ENCODE results near the gene CTTNBP2.
"Not testable (repeated sequence)": the region's sequence is repeated elsewhere in the genome, so short reads cannot be mapped to it uniquely, and the experiment has no call there.

CTTNBP2 gene

GRCh38 chr7:117737926-117738325 lies 135.3 kb downstream of the CTTNBP2 start:
- DNase-seq: no peak

DNA sequence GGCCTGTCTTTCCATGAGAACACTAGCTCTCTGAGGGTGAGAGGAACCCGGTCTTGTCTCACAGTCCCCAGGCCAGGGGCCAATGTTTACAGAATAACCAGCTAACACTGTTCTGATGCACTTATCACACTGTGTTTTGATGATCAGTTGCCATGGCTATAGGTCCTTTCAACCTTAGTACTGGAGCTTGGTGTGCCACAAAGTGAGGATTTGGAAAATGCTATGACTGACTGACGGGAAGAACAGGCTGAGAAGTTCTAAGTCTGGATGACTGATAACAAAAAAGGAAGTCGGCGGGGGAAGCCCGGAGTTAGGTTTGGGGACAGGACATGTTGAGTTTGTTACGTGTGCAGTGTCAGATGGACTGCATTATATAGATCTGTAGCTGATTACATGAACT lies 141.8 kb downstream of the CTTNBP2 start:
- DNase-seq: no peak

GRCh38 chr7:117730390-117730789 lies 142.9 kb downstream of the CTTNBP2 start:
- DNase-seq: no peak

DNA sequence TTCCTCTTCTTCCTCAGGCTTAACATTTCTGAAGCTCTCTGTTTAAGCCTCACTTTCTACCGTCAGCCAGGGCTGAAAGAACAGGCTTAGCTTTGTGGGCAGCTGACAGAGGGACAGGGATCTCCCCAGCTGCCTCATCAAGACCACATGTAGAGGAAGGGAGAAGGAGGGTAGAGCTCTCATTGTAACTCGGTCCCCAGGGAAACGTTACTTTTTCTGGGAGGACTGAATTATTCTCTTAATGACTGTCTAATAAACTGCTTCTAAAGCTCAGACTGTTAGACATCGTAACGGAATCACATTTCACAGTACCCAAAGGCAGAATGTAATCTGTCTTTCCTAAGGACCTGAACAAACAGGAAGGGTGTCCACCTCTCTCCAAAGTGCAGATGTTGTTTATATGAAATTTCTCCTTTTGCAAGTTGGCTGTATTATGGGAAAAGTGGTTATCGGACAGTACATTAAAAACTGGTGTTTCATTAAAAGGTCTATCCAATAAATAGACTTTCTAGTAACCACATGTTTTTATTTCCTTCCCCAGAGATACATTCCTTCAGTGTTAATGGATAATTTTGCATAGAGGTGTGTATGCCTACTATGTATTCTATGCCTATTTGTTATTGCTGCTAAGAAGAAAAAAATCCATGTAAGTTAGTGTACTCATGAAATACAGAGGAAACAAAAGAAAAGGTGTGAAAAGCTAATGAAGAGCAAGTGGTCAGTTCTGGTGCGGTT lies 144.2 kb downstream of the CTTNBP2 start:
- DNase-seq: no peak

DNA sequence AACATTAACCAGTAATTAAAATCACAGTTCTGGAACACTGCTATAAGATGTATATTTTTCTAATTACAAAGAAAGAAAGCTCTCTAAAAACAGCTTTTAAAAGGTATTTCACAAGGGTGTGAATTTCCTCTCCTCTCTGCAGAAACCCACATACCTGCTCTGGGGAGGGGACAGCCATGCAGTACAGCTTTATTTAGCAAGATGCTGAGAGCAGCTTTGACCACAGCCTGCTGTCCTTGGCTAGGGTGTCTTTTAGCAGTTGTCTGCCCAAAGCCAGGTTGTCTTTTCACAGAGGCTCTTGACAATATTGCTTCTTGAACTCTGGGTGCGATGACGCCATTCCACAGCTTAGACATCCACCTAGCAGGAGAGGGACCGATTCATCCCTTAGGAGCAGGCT lies 148.3 kb downstream of the CTTNBP2 start:
- DNase-seq: no peak

- DNase-seq: no peak
Measured at GRCh38 chr7:117719377-117719776, 153.9 kb downstream of the CTTNBP2 start.

DNA sequence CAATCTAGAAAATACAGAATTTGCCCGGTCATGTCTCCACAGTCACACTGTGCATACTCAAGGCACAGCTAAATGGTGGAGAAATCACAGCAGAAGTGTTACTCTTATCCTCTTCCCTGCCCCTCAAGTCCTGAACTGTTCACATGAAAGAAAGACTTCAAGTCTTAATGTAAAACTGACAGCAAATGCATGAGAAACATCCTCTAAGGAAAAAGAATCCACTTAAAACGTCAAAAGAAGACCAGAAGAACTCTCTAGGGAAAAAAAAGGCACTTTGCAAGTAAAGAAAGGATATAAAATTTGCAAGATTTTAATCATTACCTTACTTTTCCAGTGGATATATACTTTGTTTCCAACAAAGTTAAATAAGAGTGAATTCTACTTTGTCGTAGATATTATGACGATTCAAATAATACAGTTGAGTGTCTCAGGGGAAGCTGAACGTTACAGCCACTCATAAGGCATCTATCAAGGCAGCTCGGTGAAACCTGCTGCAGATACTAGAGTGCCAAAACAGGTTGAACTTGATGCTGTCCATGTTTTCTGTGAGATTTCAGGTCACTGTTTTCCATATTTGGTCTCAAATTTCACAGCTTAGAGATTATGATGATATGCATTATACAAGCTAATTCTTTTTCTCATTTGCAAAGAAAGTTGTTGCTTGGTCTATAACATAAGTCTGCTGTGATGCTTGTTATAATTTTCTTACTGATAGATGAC lies 155.0 kb downstream of the CTTNBP2 start:
- DNase-seq: no peak

- no peak for DNase-seq
Measured at GRCh38 chr7:117717357-117717756, 155.9 kb downstream of the CTTNBP2 start.

DNA sequence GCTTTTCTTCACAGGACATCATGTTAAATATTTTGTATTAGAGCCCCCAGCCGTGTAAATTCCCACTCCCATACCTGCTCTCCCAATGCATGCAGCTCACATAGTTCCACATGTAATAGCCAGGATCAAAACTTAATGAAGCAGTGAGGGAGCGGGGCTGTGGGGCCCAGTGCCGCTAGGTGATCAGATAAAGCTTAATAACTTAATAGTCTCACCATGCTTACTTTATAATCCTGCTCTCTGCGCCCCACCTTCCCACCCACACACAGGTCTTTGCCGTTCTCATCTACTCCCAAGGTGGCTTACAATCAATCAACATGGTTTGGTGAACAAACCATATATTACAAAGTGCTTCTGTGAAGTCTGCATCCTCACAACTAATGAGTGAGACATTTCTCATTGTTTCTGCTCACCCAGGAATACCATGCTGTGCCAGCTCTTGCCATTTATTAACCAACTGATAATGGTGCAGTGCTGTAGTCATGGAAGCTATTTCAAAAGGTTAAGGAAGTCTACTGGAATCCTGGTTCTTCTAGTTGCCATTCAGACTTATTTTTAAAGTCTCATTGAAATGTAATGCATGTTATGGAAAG lies 156.4 kb downstream of the CTTNBP2 start:
- no peak for DNase-seq

DNA sequence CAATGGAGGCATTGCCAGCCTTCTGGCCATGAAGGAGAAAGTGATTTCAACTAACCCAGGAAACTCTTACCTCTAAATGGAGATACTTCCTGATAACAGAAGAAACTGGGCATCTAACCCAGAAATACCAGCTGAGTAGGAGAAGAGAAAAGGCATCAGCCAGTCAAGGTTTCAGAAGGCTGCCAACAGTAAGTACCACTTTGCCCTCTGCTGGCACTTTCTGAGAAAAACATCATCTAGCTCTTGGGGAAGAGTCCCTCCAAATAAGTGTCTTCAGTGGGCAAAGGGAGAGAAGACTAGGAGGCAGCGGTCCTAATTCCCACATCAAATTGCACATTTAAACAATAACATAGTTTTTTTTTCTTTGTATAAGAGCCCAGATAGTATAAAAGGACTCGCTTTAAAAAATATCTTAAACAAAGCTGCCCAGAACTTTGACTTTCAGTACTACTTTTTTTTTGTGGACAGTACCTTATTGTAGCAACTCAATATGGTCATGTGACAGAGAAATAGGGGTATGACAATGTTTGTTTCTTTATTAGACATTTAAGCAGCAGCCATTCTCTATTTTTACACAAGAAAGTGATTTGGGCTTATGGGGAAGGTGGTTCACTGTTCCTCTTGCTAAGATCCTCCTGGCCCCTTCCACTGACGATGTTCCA lies 157.3 kb downstream of the CTTNBP2 start:
- DNase-seq: peak; percentile 38

DNA sequence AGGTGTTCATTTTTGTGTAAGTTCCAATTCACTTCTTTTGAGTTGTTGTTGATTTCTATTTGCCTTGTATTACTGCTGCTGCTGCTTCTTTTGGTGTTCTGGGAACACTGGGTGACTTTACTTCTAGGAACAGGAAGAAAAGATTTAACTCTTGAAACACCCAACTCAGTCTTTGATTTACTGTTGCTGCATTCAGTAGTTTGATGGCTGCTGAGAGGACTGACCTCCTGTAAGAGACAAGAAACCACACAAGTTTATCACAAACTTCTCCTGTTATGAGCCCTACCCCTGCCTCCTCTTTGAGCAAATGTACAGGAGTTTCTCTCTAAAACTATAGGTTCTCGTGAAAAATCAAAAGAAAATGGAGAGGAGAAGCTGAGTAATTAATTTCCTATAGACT lies 161.7 kb downstream of the CTTNBP2 start:
- DNase-seq: no peak

- not testable (repeated sequence) for DNase-seq
Measured at GRCh38 chr7:117708173-117708572, 165.1 kb downstream of the CTTNBP2 start.

GRCh38 chr7:117707080-117707479 lies 166.2 kb downstream of the CTTNBP2 start:
- DNase-seq: no peak

DNA sequence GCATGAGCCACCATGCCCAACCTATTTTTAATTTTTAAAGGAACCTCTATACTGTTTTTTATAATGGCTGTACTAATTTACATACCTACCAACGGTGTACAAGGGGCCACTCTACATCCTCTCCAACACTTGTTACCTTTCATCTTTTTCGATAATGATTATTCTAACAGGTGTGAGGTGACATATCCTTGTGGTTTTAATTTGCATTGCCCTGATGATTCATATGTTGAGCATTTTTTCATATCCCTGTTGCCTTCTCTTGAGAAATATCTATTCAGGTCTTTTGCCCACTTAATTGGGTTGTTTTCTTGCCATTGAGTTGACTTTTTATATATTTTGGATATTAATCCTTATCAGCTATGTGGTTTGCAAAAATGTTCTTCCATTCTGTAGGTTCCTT lies 167.0 kb downstream of the CTTNBP2 start:
- DNase-seq: no peak

DNA sequence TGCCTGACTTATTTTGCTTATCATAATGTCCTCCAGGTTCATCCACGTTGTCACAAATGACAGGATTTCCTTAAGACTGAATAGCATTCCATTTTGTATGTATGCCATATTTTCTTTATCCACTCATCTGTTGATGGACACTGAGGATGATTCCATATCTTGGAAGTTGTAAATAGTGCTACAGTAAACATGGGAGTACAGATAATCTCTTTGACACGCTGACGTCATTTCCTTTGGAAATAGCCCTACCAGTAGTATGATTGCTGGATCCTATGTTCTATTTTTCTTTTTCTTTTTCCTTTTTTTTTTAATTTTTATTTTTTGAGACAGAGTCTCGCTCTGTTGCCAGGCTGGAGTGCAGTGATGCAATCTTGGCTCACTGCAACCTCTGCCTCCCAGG lies 167.6 kb downstream of the CTTNBP2 start:
- no peak for DNase-seq

DNA sequence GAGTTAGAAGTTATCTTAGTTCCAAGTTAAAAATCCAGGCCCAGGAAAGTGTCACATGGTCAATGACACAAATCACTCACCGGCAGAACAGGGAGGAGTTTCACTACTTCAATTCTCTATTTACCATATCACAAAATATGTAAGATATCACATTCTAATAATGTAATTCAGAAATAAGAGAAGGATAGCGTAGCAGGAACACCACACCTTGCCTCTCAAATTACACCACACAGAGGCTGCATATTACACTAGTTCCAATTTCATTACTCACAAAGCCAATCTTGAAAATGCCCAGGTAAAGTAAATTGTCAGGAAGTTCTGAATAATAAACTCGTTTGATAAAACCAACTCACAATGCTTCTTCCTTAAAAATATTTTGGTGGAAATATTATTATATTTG lies 169.2 kb downstream of the CTTNBP2 start:
- no peak for DNase-seq

- no peak for DNase-seq
Measured at GRCh38 chr7:117698018-117698417, 175.2 kb downstream of the CTTNBP2 start.

DNA sequence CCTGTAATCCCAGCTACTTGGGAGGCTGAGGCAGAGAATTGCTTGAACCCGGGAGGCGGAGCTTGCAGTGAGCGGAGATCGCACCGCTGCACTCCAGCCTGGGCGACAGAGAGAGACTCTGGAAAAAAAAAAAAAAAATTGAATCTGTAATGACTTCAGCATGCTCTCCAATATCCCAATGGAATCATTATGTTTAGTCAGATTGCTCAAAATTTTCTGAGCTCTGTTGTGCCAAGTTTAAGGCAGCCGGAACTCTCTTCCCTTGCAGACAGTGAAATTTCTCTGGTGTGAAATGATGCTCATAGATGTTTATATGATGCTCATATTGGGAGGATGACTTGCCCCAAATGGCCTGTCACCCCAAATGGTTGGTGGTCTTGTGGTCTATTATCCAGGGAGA lies 180.9 kb downstream of the CTTNBP2 start:
- DNase-seq: no peak

GRCh38 chr7:117690147-117690546 lies 183.1 kb downstream of the CTTNBP2 start:
- no peak for DNase-seq

DNA sequence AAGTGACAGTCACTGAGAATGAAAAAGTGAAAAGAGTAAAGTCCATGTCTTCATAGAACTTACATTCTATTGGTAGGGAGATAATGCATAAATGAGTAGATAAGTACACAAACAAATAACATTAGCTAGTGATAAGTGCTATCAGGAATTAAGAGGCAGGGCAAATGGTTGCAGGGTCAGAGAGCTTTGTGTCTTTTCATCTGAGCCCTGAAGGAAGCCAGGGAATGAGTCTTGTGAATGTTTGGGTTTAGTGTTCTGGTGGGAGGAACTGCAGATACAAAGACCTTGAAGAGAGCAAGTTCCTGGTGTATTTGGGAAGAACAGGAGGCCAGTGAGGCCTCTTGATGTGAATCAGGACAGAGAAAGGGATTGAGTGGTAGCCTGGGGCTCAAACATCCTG lies 183.8 kb downstream of the CTTNBP2 start:
- no peak for DNase-seq

DNA sequence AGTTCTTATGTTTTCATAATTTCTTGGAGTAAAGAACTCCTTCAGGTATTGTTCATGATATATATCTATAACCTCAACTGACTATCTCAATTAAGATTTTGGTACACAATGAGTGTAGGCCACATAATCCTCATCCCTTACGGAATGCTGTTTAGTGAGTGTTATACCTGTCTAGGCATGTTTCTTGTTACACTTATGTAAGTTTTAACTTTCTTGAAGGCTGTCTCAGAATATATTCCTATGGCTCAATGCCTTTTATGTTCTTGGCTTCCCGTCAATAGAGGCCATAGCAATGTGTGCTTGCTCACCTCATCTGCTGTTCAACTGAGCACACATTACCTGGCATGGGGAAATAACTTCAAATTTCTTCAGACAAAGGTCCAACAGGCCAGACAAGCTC lies 185.1 kb downstream of the CTTNBP2 start:
- no peak for DNase-seq

GRCh38 chr7:117686311-117686935 lies 186.8 kb downstream of the CTTNBP2 start:
- DNase-seq: no peak

DNA sequence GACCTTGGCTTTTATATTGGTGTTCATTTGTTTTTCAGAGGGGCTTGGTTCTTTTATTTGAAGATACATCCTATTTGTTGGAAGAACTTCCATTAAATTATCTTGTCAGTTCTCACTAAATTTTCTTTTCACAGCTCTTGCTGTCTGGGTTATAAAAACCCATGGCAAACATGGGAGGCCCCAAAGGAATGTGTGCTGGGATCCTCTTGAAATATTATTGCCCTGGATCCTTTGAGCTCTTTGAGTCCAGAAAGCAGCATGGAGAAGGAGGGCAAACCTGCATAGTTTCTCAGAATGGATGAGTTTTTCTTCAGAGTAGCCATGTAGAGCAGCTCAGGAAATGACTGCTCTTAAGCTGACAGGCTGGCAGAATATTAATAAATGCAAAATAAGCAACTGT lies 187.4 kb downstream of the CTTNBP2 start:
- no peak for DNase-seq

Data from KG1 (cell line).